ENCODE data around the gene GRHPR. TPM values are rescaled to one million over a fixed set of nuclear protein-coding genes. Genes with fewer than 3 reads are reported as not detected.
A peak's percentile ranks its signal among the peaks of the same experiment; 100 is the strongest.
"Not testable (repeated sequence)": the region's sequence is repeated elsewhere in the genome, so short reads cannot be mapped to it uniquely, and the experiment has no call there.

Gene GRHPR
- total RNA-seq: 88.7 and 105 TPM in 2 replicates

DNA sequence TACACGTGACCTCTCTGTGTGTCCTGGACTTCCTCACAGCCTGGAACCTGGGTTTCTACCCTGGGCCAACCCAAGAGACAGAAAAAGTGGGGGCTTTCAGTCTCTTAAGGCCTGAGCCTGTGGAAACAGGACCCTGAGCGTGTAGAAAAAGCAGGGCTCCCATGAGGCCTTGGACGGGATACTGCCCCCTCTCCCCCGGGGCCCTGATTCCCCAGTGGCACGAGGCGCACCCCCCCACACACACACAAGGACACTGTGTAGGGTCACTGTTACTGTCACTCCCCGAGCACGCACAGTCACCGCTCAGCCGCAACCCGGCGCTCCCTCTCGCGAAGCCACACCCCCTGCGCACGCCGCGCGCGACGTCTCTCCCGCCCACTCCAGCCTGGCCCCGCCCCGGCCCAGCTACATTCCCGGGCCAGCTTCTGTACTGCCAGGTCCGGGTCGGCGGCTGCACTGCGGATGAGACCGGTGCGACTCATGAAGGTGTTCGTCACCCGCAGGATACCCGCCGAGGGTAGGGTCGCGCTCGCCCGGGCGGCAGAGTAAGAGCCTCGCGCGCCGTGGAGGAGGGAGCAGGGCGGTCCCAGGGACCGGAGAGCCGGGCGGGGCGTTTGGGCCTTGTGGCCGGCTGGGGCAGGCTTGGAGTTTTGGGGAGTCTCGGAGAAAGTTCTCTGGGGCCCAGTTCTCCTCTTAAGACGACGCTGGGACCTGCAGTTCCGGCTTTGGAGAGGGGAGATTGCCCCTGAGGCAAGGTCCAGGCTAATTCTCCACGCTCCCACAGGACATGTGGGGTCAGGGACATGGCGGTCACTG, at the start of gene GRHPR:
GRHPR (plus strand) TSS at position 408 of the 816 bp plus-strand sequence; CDS start at position 463, 55 bp downstream.
- peak; percentile 79 to 86 for DNase-seq (ENCODE audit: low read depth in 2 of 2)

DNA sequence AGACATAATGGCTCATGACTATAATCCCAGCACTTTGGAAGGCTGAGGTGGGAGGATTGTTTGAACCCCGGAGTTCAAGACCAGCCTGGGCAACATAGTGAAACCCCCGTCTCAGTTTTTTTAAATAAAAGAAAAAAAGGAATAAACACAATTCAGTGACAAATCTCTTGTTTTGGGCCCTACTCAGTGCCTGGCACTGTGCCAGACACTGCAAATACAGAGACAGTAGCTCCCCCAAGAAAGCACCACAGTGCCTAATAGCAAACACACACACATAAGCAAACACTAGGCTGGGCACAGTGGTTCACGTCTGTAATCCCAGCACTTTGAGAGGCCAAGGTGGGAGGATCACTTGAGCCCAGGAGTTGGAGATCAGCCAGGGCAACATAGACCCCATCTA, 49.7 kb upstream of the GRHPR start:
- DNase-seq (ENCODE audit: low read depth in 2 of 2): no peak

DNA sequence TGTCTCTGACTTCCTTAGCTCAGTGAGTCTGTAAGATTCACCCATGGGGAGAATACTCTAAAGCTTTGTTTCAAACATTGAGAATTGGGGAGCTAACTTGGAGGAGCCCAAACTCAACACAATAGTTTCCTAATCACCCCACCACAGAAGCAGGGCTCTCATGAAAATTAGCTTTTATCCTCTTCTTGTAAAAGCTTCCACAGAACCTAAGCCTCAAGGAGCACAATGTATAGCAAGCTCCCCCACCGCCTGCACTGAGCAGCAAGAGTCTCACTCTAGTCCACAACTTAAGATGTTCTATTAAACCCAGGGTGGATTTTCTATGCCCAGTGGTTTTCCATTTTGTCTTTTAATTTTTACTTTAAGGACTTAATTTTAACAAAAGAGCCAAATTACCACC, 48.9 kb upstream of the GRHPR start:
- no peak for DNase-seq (ENCODE audit: low read depth in 2 of 2)

DNA sequence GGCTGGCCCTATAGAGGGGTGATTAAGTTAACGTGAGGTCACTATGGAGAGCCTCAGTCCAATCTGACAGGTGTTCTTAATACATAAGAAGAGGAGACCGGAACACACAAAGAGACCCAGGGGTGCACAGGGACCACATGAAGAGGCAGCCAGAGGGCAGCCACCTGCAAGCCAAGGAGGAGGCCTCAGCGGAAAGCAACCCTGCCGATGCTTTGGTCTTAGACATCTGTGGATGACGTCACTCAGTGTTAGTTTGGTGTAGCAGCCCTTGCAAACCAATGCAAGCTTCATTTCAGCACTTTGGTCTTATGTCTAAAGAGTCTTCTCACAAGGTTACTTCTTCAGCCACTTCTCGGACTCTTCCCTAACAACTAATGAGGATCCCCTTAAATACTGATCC, 47.6 kb upstream of the GRHPR start:
- DNase-seq (ENCODE audit: low read depth in 2 of 2): no peak

DNA sequence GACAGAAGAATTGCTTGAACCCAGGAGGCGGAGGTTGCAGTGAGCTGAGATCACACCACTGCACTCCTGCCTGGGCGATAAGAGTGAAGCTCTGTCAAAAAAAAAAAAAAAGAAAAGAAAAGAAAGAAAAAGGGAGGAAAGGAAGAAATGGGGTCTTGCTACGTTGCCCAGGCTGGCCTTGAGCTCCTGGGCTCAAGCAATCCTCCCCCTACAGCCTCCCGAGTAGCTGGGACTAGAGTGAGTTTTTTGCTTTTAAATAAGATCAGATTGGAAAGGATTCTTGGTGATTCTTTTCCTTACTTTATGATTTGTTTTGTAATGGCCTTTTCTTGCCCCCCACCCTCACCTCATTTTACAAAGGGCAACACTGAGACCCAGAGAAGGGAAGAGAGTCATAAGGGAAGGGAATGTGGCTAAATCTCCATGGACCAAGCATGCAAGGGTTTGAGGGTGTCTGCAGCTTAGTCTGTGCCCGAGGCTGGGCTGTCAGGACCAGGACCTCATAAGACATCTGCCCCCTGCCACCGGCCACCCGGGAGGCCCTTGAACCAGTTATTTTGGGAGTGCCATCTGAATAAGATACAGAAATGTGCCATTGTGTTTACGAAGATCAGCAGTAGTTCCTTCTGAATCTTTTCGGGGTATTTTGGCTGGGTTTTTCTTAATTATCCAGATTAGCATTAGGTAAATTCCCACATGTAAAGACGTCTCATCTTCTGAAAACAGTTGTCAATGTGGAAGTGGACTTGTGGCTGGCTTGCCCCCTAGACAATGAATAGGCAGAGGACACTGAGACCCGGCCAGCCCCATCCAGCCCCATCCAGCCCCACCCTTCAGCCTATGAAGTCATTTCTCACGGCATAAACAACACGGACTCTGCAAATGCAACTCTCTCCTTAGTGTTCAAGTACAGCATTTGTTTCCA, 44.5 kb upstream of the GRHPR start:
- no peak for DNase-seq (ENCODE audit: low read depth in 2 of 2)

DNA sequence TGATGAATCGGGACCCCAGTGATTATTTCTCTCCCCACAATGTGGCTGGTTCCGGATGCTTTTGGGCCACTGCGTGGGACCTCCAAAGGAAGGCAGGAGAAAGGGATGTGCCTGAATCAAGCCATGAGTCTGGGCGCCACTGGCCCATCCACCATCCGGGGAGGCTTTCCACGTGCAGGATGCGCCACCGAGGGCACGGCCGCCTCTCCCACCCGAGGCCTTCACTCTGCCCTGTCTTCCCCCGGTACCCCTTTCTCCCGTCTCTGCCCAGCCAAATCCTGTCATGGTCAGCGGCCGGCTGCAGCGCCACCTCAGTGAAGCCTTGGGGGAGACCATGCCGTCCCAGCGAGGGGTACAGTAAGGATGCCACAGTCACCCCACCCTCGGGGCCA, 43.9 kb upstream of the GRHPR start:
- no peak for DNase-seq (ENCODE audit: low read depth in 2 of 2)

DNA sequence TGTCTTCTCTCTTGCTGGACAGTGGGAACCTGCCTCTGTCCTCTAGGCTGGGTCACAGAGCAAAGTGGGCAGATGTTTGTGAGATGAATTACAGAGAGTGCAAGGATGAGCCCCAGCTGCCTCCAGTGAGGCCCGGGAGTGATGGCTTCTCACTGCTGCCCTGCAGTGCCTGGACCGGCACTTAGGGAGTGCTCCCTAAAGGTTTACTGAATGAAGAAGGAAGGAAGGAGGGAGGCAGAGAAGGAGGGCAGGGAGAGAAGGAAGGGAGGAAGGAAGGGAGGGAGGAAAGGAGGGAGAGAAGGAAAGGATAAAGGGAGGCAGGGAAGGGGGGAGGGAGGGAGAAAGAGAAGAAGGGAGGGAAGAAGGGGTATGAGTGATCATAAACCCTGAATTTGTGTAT, 42.7 kb upstream of the GRHPR start:
- no peak for DNase-seq (ENCODE audit: low read depth in 2 of 2)

DNA sequence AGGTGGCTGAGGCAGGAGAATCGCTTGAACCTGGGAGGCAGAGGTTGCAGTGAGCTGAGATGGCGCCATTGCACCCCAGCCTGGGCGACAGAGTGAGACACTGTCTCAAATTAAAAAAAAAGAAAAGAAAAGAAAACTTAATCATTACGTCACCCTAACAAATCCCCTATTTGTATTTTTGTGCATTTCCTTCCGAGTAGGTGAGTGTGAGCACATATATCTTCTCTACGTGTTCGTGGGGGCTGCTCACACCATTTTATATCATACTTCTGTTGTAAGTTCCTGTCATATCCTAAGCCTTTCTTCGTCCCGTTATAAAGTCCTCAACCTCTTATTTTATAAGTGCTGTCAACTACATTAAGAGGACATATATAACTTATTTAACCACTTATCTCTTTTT, 41.9 kb upstream of the GRHPR start:
- DNase-seq (ENCODE audit: low read depth in 2 of 2): no peak

DNA sequence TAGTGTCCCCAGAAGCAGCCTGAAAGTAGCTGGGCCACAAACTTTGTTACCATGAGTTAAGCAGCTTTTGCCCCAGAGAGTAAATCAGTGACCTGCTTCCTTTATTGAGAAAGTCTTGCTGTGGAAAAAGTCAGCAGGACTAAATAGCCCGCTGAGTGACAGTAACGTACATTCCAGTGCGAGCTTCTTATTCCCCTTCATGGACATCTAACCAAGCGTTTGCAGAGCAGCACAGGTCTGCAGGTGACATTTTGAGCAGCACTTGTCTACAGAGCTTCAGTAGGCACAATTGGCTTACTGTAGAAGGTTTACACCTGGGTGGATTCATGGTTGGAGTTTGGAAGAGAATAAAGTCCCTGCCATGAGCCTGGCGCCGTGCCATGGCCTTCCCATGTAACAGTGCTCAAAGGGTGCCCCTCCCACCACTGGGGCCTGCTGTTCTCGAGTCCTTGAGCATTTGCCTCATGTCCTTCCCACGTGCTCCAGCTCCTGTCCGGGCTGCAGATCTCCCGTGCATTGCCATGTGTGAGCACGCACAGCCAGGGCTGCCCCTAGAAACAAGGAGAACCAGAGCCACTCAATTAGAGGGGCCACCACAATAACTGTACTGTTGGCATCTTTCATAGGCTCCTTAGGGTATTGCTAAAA, 41.3 kb upstream of the GRHPR start:
- no peak for DNase-seq (ENCODE audit: low read depth in 2 of 2)

DNA sequence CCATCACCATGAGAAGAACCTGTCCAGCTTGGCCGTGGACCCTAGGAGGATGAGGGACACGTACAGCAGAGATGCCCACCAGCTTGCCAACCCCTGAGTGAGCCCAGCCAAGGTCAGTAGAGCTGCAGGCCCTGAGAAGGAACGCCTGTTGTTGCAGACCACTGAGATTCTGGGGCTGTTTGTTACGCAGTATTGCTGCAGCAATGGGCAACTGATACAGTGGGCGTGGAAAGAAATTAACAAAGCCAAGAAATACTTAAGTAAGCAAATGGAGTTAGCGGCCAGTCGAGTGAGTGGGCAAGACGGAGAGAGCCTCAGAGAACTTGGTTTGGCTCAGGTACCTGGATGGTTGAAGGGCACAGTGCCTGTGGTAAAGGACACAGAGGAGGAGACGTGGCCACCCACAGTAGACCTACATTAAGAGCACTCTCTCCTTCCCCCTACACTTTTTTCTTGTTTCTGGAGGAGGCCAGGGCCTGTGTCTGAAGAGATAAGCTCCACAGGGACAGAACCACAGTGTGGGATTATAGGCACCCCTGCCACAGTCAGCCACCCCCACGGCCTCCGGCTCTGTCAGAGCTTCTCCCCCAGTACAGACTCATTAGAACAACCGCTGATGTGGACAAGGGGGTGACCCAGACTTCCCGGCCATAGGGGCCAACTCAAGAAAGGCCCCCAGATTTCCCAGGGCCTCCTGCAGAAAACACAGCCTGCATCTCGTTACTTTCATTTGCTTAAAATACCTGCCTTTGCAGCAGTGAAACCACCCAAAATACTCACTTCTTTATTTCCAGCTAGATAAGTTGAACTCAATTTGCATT, 40.1 kb upstream of the GRHPR start:
- no peak for DNase-seq (ENCODE audit: low read depth in 2 of 2)

DNA sequence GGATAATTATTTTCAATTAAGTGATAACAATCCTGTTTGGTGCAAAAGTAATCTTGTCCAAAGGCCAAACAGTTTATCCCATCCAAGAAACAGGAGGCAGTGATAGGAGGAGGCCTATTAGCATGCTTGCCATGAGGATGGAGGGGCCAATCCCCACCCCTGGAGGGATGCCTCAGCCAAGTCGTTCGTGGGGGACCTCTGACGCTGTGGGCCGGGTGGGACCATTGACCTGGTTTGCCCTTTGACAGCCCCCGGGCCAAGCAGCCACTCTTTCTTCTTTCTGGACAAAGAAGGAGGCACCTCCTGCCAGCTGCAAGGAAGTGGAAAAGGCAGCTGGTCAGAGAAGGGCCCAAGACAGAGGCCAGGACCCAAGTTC, 39.5 kb upstream of the GRHPR start:
- no peak for DNase-seq (ENCODE audit: low read depth in 2 of 2)

DNA sequence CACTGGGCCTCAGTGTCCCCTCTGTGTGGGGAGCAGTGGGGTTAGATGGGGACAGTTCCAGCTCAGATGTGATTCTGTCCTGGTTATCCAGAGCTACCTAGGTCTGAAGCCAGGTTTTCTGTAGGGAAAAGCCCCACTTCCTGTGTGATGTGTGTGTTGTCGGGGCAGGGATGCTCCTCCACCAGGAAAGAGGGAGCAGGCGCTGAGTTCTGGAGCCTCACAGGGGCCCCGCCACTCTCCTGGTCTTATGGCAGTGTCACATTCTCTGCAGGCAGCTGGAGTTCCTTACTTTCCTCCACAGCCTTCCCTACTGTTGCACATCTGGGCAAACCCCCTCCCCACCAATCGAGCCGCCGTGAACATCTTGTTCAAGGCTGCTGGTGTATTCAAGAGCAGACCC, 39.1 kb upstream of the GRHPR start:
- DNase-seq (ENCODE audit: low read depth in 2 of 2): no peak

DNA sequence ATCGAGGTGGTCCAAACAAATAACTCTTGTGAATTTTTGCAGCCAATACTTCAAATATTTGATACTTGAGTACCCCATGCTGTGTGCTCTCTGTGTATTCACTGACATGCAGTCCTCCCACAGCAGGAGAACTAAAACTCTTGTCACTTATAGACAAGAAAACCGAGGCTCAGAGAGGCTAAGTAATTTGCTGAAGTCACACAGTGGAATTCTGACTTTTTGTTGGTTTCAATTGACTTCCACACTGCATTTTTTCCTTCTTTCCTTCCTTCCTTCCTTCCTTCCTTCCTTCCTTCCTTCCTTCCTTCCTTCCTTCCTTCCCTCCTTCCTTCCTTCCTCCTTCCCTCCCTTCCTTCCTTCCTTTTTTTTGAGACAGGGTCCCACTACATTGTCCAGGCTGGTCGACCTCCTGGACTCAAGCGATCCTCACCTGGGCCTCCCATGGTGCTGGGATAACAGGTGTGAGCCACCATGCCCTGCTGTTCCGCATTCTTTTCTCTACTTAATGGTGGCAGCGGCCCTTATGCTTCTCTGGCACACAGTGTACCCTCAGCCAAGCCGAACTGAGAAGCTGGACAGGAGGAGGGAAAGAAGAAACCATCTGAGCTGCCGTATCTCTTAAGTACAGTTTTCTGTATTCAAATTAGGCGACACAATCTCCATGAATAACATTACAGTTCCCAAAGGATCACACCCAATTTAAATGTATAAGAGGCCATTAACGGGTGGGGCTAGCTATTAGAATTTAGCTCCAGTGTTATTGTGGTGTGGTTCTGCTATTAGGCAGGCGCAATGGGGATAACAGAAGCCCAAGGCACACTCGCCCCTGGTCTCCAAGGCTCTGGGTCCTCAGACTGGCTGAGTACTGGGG, 38.4 kb upstream of the GRHPR start:
- DNase-seq (ENCODE audit: low read depth in 2 of 2): no peak

DNA sequence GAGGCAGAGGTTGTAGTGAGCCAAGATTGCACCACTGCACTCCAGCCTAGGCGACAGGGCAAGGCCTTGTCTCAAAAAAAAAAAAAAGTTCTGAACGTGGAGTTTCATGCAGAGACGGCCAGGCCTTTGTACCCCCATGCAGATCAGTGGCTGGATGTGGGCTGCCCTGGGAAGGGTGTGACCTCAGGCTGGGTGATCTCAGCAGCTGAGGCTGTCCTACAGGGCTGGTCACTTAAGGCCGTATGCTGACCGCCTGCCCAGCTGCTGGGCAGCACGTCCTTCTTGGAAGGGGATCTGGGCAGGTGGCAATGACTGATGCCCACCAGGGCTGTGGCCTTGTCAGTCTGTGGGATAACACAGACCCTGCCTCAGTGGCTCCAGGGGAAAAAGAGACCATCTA, 37.2 kb upstream of the GRHPR start:
- no peak for DNase-seq (ENCODE audit: low read depth in 2 of 2)

DNA sequence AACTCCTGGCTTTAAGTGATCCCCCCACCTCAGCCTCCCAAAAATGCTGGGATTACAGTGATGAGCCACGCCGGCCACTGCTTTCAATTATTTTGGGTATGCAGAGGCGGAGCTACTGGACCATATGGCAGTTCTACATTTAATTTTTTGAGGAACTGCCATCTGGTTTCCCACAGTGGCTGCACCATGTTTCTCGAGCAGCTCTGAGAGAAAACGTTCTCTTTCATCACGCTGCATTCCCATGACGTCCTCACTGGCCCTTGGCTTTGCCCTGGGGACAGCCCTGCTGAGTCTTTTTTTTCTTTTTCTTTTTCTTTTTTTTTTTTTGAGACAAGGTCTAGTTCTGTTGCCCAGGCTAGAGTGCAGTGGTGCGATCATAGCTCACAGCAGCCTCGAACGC, 35.5 kb upstream of the GRHPR start:
- DNase-seq (ENCODE audit: low read depth in 2 of 2): no peak

DNA sequence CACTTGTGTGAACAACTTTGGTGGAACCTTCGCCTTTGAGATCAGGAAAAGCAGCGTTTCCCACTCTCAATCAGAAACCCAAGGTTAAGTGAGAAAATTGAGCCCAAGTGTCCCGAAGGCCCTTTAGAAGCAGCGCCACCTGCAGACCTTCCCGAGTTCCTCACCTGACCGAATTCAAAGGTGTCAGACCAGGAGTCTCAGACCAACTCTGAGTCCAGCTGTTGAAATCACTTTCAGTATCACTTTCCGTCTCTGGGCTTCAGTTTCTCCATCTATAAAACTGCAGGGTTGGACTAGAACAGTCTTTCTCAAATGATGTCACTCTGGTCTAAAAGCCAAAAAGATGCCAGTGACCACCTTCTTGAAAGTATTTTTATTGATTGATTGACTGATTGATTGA, 31.7 kb upstream of the GRHPR start:
- DNase-seq (ENCODE audit: low read depth in 2 of 2): peak; percentile 9 to 21

DNA sequence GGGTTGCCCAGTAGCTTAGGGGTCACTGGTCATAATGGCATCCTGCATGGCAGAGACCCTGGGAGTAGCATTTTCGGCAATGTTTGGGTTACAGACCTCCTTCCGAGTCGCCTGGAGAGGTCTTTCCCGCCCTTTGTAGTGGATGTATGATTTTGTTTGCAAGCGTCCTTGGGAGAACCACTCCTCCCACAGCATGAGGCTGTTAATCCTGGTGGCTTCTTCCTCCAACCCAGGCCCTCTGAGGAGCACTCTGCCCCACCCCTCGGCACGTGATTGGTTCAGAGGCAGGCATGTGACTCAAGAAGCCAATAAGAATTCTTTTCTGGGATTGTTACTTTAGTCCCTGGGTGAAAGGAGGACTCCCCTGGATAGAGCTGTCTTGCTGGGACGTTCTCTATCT, 30.2 kb upstream of the GRHPR start:
- DNase-seq (ENCODE audit: low read depth in 2 of 2): no peak

DNA sequence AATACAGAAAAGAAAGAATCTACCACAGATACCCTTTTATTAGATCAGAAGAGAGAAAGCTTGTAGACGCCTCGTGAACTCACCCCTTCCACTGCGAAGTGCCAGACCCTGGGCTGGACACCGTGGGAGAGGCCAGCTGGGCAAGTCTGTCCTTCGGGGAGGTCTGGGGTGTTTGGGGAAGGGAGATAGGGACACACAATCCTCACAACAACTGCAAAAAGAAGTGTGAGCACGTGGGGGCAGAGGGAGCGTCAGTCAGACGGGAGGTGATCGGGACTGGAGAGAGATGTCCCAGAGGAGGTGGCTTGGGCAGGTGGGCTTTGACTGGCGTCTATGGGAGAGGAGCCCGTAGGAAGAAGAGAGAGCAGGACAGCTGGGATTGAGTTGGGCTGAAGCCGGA, 27.3 kb upstream of the GRHPR start:
- no peak for DNase-seq (ENCODE audit: low read depth in 2 of 2)

DNA sequence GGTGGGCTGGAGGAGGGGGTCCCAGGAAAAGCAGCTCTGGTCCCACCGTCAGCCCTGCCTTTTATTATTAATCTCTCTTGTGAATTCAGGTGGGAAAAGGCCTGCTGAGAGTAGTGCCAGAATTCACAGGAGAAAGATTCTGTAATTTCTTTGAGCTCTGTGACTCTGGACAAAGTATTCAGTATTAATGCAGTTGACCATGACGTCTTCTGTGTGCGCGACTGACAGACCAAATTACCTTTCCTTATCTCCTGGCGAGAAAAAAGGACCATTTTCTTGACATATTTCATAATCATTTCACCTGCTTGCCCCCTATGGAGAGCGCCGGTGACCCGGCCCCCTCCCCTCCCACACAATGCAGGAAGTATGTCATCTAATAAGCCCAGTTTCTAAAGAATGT, 26.8 kb upstream of the GRHPR start:
- DNase-seq (ENCODE audit: low read depth in 2 of 2): no peak

DNA sequence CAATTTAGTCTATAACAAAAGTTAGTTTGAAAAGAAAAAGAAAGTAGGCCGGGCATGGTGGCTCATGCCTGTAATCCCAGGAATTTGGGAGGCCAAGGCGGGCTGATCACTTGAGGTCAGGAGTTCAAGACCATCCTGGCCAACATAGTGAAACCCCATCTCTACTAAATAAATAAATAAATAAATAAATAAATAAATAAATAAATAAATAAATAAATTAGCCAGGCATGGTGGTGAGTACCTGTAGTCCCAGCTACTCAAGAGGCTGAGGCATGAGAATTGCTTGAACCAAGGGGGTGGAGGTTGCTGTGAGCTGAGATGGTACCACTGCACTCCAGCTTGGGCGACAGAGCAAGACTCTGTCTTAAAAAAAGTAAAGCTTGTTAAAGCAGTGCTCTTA, 24.5 kb upstream of the GRHPR start:
- DNase-seq (ENCODE audit: low read depth in 2 of 2): not testable (repeated sequence)

Measured in lung microvascular endothelial cell (primary cell).